ENCODE data around the gene GPC5.

DNA sequence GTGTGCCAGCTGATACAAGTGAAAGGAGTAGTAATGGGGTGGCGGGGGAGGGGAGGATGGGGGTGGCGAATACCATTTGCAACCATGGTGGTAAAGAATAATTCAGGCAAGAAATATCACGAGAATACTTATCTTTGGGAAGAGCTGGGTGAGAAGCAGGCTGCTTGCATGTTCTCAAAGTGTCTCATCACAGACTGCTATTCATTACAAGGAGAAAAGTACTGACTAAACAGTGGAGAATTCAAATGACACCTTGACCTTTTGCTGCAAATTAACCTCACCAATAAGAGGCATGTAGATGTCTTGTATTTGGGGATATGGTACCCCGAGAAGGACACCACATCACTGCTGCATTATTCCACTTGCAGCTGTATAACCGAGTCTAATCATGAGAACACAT lies 1242.5 kb downstream of the GPC5 start:
- TF ChIP-seq RAD21 (IDR thresholded peaks at IDR 0.05; ENCODE audit: low read depth), result no peak
- no peak for TF ChIP-seq YY1 (IDR thresholded peaks at IDR 0.05; ENCODE audit: low read depth)
- no peak for TF ChIP-seq TAF1 (IDR thresholded peaks at IDR 0.05; ENCODE audit: low read depth)
- TF ChIP-seq, protein P1, sequence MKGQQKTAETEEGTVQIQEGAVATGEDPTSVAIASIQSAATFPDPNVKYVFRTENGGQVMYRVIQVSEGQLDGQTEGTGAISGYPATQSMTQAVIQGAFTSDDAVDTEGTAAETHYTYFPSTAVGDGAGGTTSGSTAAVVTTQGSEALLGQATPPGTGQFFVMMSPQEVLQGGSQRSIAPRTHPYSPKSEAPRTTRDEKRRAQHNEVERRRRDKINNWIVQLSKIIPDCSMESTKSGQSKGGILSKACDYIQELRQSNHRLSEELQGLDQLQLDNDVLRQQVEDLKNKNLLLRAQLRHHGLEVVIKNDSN (IDR thresholded peaks at IDR 0.05), result no peak
- no peak for TF ChIP-seq EP300 (IDR thresholded peaks at IDR 0.05; ENCODE audit: borderline replicate concordance)
- TF ChIP-seq FOXM1 (IDR thresholded peaks at IDR 0.05; ENCODE audit: borderline replicate concordance, low read depth), result no peak
- TF ChIP-seq, protein P2, sequence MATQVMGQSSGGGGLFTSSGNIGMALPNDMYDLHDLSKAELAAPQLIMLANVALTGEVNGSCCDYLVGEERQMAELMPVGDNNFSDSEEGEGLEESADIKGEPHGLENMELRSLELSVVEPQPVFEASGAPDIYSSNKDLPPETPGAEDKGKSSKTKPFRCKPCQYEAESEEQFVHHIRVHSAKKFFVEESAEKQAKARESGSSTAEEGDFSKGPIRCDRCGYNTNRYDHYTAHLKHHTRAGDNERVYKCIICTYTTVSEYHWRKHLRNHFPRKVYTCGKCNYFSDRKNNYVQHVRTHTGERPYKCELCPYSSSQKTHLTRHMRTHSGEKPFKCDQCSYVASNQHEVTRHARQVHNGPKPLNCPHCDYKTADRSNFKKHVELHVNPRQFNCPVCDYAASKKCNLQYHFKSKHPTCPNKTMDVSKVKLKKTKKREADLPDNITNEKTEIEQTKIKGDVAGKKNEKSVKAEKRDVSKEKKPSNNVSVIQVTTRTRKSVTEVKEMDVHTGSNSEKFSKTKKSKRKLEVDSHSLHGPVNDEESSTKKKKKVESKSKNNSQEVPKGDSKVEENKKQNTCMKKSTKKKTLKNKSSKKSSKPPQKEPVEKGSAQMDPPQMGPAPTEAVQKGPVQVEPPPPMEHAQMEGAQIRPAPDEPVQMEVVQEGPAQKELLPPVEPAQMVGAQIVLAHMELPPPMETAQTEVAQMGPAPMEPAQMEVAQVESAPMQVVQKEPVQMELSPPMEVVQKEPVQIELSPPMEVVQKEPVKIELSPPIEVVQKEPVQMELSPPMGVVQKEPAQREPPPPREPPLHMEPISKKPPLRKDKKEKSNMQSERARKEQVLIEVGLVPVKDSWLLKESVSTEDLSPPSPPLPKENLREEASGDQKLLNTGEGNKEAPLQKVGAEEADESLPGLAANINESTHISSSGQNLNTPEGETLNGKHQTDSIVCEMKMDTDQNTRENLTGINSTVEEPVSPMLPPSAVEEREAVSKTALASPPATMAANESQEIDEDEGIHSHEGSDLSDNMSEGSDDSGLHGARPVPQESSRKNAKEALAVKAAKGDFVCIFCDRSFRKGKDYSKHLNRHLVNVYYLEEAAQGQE (IDR thresholded peaks at IDR 0.05; ENCODE audit: low read depth), result no peak
- no peak for TF ChIP-seq ZBTB7A (IDR thresholded peaks at IDR 0.05; ENCODE audit: low read depth)
- TF ChIP-seq, protein P3, sequence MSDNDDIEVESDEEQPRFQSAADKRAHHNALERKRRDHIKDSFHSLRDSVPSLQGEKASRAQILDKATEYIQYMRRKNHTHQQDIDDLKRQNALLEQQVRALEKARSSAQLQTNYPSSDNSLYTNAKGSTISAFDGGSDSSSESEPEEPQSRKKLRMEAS (IDR thresholded peaks at IDR 0.05), result no peak
- no peak for TF ChIP-seq EGR1 (IDR thresholded peaks at IDR 0.05)
- TF ChIP-seq NFIC (IDR thresholded peaks at IDR 0.05), result no peak
